Measurements from ENCODE around the gene DIMT1. TPM values are rescaled to one million over a fixed set of nuclear protein-coding genes. Genes with fewer than 3 reads are reported as not detected.

DIMT1 gene
- total and polyA plus RNA-seq, 2 of the 4 experiments (the other 2 are of a cell fraction) = 27.5 to 46.4 TPM

GRCh38 chr5:62340979-62341378, 62.7 kb downstream of the DIMT1 start:
- Histone ChIP-seq H3K18ac (ENCODE audit: low read depth, low read length) (no peak overlapping the region), H2AFZ (replicated peaks; ENCODE audit: low read length, poor library complexity) (no peak overlapping the region), H3K9me3 (ENCODE audit: control insufficient read depth, insufficient read depth, low read length) (no peaks in the 10 kb centered on the region), H3K4ac (ENCODE audit: low read depth, low read length) (no peak overlapping the region), H2BK120ac (ENCODE audit: low read depth, low read length) (no peak overlapping the region), H3K4me3 (ENCODE audit: insufficient read depth, low read depth, low read length) (no peak overlapping the region), H3K9me1 (ENCODE audit: insufficient read depth, low read length) (peaks cover 9% of the 10 kb centered on the region), H3K23ac (ENCODE audit: low read depth, low read length) (no peak overlapping the region), H3K14ac (replicated peaks; ENCODE audit: low read depth, low read length) (no peak overlapping the region), H4K8ac (ENCODE audit: low read depth in 2 of 2, low read length in 2 of 2) (no peak overlapping the region), H3K27ac (ENCODE audit: insufficient read depth, low read length) (no peak overlapping the region), H3K56ac (ENCODE audit: extremely low read depth, insufficient read depth, low read length) (no peak overlapping the region), H2BK15ac (ENCODE audit: low read depth, low read length) (no peak overlapping the region), H3K9ac (ENCODE audit: low read depth, low read length) (no peak overlapping the region), H3K36me3 (ENCODE audit: control insufficient read depth, insufficient read depth, low read length) (no peaks in the 10 kb centered on the region; the same call in 1 of the 2 replicates), H4K91ac (ENCODE audit: insufficient read depth, low read depth, low read length) (no peak overlapping the region), H3K4me2 (ENCODE audit: low read depth, low read length) (no peak overlapping the region), H4K5ac (ENCODE audit: low read depth, low read length) (no peak overlapping the region), H2BK5ac (ENCODE audit: low read depth, low read length, poor library complexity, severe bottlenecking) (no peak overlapping the region), H2BK20ac (ENCODE audit: low read depth, low read length) (no peak overlapping the region), H2AK9ac (replicated peaks; ENCODE audit: low read depth, low read length, poor library complexity) (no peak overlapping the region), H2AK5ac (ENCODE audit: low read depth, low read length) (no peak overlapping the region), H3K4me1 (ENCODE audit: control insufficient read depth, insufficient read depth, low read length) (no peaks in the 10 kb centered on the region), H3K27me3 (ENCODE audit: control insufficient read depth, insufficient read depth, low read length) (no peaks in the 10 kb centered on the region), H3K79me1 (ENCODE audit: low read depth in 1 of 2, low read length in 2 of 2) (peaks cover 23 to 44% of the 10 kb centered on the region in 2 experiments), H4K20me1 (ENCODE audit: insufficient read depth, low read length) (peaks cover 23% of the 10 kb centered on the region)
- ChIA-PET CTCF (no interaction called here), POLR2A (ENCODE audit: unreplicated experiment) (no interaction called here)
- TF ChIP-seq, protein P1, sequence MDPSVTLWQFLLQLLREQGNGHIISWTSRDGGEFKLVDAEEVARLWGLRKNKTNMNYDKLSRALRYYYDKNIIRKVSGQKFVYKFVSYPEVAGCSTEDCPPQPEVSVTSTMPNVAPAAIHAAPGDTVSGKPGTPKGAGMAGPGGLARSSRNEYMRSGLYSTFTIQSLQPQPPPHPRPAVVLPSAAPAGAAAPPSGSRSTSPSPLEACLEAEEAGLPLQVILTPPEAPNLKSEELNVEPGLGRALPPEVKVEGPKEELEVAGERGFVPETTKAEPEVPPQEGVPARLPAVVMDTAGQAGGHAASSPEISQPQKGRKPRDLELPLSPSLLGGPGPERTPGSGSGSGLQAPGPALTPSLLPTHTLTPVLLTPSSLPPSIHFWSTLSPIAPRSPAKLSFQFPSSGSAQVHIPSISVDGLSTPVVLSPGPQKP (IDR thresholded peaks at IDR 0.05; ENCODE audit: borderline replicate concordance, low read depth, low read length) = no peak
- no peak for TF ChIP-seq MAZ (IDR thresholded peaks at IDR 0.05; ENCODE audit: borderline replicate concordance, low read depth, low read length)
- no peak for TF ChIP-seq RAD21 (IDR thresholded peaks at IDR 0.05; ENCODE audit: low read length)
- no peak for TF ChIP-seq BHLHE40 (IDR thresholded peaks at IDR 0.05; ENCODE audit: low read depth, low read length)
- no peak for TF ChIP-seq MXI1 (IDR thresholded peaks at IDR 0.05; ENCODE audit: borderline replicate concordance, low read depth, low read length)
- TF ChIP-seq SMC3 (IDR thresholded peaks at IDR 0.05; ENCODE audit: low read depth, low read length) = no peak
- TF ChIP-seq NFE2L2 (IDR thresholded peaks at IDR 0.05; ENCODE audit: low read depth, low read length) = no peak
- WGBS, 2 experiments (ENCODE audit: extremely low coverage in 2 of 2, insufficient read length in 1 of 2) = no CpG with 5 or more reads among the region's 2 CpGs
- in situ Hi-C loops (cut with MboI; ENCODE audit: low sequenced_read_pairs) (no loop called here), intact Hi-C loops (cut with micrococcal nuclease) (no loop called here), dilution Hi-C loops (cut with HindIII; ENCODE audit: low sequenced_read_pairs, unreplicated experiment) (no loop called here)
- no peak for ATAC-seq (ENCODE audit: low read depth)
- BruUV-seq (replicated peaks) = no TSS peak
- DNase-seq = no peak

Measured in IMR-90 (cell line).